Esophagus (tissue), 2 donors: Measurements from ENCODE around the gene VSIG10L. TPM values are rescaled to one million over a fixed set of nuclear protein-coding genes. Genes with fewer than 3 reads are reported as not detected.

Experiments
- H3K27ac ChIP-seq, 2 donors: one replicate each; pipeline ENCODE4 v1.5.1; 2013; ENCODE audit warnings: low read depth in 2 of 2, mild to moderate bottlenecking in 2 of 2, inconsistent platforms in 1 of 2, low read length in 1 of 2, moderate library complexity in 1 of 2
- H3K27me3 ChIP-seq, 2 donors: one replicate each; pipeline ENCODE4 v1.6.1; 2013; ENCODE audit warnings: low read length in 2 of 2, control low read depth in 1 of 2, mild to moderate bottlenecking in 1 of 2; ENCODE audit not compliant: insufficient read depth in 2 of 2, control insufficient read depth in 1 of 2
- H3K36me3 ChIP-seq, 2 donors: one replicate each; pipeline ENCODE4 v1.6.1; 2013; ENCODE audit warnings: low read length in 1 of 2; ENCODE audit not compliant: control insufficient read depth in 2 of 2, insufficient read depth in 2 of 2
- H3K4me1 ChIP-seq, 2 donors: one replicate each; pipeline ENCODE4 v1.6.1; 2013; ENCODE audit warnings: low read length in 1 of 2; ENCODE audit not compliant: control insufficient read depth in 2 of 2, insufficient read depth in 2 of 2
- H3K4me3 ChIP-seq, 2 donors: one replicate each; pipeline ENCODE4 v1.5.1; 2013; ENCODE audit warnings: low read length in 2 of 2, mild to moderate bottlenecking in 2 of 2, low read depth in 1 of 2, moderate library complexity in 1 of 2
- H3K9me3 ChIP-seq, 2 donors: one replicate each; pipeline ENCODE4 v1.6.1; 2013; ENCODE audit warnings: mild to moderate bottlenecking in 2 of 2, low read depth in 1 of 2, low read length in 1 of 2, moderate library complexity in 1 of 2; ENCODE audit not compliant: control insufficient read depth in 2 of 2, insufficient read depth in 1 of 2
- WGBS, 2 donors: extraction: QIAGEN DNeasy Blood & Tissue Kit; methylation state at CpG; one replicate each; pipeline ENCODE4 v1.1.7; 2013; 5-methylcytosine and 5-hydroxymethylcytosine counted together
- polyA plus RNA-seq, 2 donors: library from polyadenylated mRNA; stranded (reverse); fragments of 200-250 nt; gene quantifications; one replicate each; pipeline ENCODE4 v1.2.3, GENCODE V29; 2013
- donor health status: healthy with polysubstance abuse.
- donor health status: Bipolar disorder and iron deficiency.

VSIG10L gene
- polyA plus RNA-seq, 2 donors: 122 to 227 TPM

GRCh38 chr19:51295382-51296126 is 46.4 kb downstream of the VSIG10L start:
- no peaks in the 10 kb centered on the region for H3K27me3 ChIP-seq
- H3K4me1 ChIP-seq: no peaks in the 10 kb centered on the region
- H3K4me3 ChIP-seq: no peak overlapping the region
- no peak overlapping the region for H3K27ac ChIP-seq
- 36 to 39% methylated on average over 15 of the region's 15 CpGs for WGBS, 2 donors
- H3K36me3 ChIP-seq: no peaks in the 10 kb centered on the region
- H3K9me3 ChIP-seq: peaks cover 0 to 2% of the 10 kb centered on the region in 2 donors

GRCh38 chr19:51294977-51295375 is 47.0 kb downstream of the VSIG10L start:
- no peaks in the 10 kb centered on the region for H3K36me3 ChIP-seq
- H3K4me3 ChIP-seq: no peak overlapping the region
- no peaks in the 10 kb centered on the region for H3K4me1 ChIP-seq
- no peaks in the 10 kb centered on the region for H3K27me3 ChIP-seq
- H3K27ac ChIP-seq: no peak overlapping the region
- H3K9me3 ChIP-seq: peaks cover 0 to 2% of the 10 kb centered on the region in 2 donors
- 52 to 57% methylated on average over 12 of the region's 12 CpGs for WGBS, 2 donors

DNA sequence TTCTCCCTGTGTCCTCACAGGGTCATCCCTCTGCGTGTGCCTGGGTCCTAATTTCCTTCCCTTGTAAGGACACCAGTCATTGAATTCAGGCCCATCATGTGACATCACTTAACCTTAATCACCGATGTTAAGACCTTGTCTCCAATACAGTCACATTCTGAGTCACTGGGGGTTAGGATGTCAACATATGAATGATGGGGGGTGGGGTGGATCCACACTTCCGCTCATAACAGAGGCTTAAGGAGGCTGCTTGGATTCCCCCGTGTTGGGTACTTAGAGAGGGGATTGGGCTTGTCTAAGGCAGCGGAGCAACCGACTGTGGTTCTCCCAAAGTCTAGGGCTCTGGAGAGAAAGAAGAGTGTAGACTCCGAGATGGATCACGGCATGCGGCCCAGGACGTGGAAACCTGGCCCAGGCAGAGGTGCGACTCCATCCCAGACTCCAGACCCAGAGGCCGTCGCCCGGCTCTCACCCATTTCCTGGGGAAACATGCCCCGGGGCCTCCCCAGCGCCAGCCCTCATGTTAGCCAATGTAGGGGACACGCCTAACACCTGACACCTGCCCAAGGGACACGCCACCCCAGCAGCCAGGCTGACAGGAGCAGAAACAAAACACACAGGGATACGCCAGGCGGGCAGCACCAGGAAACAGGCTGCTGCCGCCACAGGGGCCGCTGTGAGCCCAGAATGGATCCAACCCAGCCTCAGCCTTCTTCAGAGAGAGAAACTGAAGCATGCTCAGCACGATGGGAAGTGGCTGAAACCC is 47.5 kb downstream of the VSIG10L start:
- Histone ChIP-seq H3K4me1 (no peaks in the 10 kb centered on the region), H3K27me3 (no peaks in the 10 kb centered on the region), H3K4me3 (no peak overlapping the region), H3K36me3 (no peaks in the 10 kb centered on the region), H3K27ac (no peak overlapping the region), H3K9me3 (peaks cover 0 to 2% of the 10 kb centered on the region in 2 donors)
- WGBS, 2 donors: 63 to 64% methylated on average over 23 of the region's 23 CpGs

GRCh38 chr19:51293571-51294210 is 48.2 kb downstream of the VSIG10L start:
- H3K4me3 ChIP-seq: no peak overlapping the region
- peaks cover 0 to 2% of the 10 kb centered on the region in 2 donors for H3K9me3 ChIP-seq
- no peaks in the 10 kb centered on the region for H3K27me3 ChIP-seq
- WGBS, 2 donors: 65 to 67% methylated on average over 13 to 14 of the region's 14 CpGs
- no peaks in the 10 kb centered on the region for H3K36me3 ChIP-seq
- no peaks in the 10 kb centered on the region for H3K4me1 ChIP-seq
- no peak overlapping the region for H3K27ac ChIP-seq

- no peaks in the 10 kb centered on the region for H3K36me3 ChIP-seq
- H3K4me1 ChIP-seq: no peaks in the 10 kb centered on the region
- H3K9me3 ChIP-seq: no peaks in the 10 kb centered on the region
- 36 to 41% methylated on average over 11 of the region's 11 CpGs for WGBS, 2 donors
- H3K27me3 ChIP-seq: no peaks in the 10 kb centered on the region
- no peak overlapping the region for H3K27ac ChIP-seq
- H3K4me3 ChIP-seq: no peak overlapping the region
Observed at GRCh38 chr19:51292971-51293370, 49.0 kb downstream of the VSIG10L start.

GRCh38 chr19:51289635-51290034 is 52.3 kb downstream of the VSIG10L start:
- Histone ChIP-seq H3K4me1 (no peaks in the 10 kb centered on the region), H3K36me3 (no peaks in the 10 kb centered on the region), H3K9me3 (no peaks in the 10 kb centered on the region), H3K27me3 (no peaks in the 10 kb centered on the region), H3K27ac (no peak overlapping the region), H3K4me3 (no peak overlapping the region)
- WGBS, 2 donors: 79 to 88% methylated on average over 1 of the region's 1 CpG

DNA sequence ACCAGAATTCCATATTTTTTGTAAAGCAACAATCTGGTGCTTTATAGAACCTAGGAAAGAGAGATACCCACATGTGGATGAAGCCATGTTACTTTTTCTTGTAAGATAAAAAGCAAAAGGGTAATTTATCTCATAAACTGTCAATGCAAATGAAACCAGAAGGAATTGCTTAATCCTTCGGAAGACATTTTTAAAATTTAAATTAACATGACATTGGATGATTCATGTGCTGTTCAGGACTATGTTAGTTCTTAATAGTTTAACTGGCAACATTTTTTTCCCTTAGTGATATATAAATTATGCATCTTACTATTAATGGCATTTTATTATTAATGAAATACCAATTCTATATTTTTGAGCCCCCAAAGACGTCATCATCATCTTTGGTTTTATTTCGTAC is 56.3 kb downstream of the VSIG10L start:
- Histone ChIP-seq H3K36me3 (no peaks in the 10 kb centered on the region), H3K4me3 (no peak overlapping the region), H3K9me3 (peaks cover 2 to 3% of the 10 kb centered on the region in 2 donors), H3K27ac (no peak overlapping the region), H3K4me1 (no peaks in the 10 kb centered on the region), H3K27me3 (no peaks in the 10 kb centered on the region)
- 66 to 76% methylated on average over 3 of the region's 3 CpGs for WGBS, 2 donors

GRCh38 chr19:51282335-51282734 is 59.6 kb downstream of the VSIG10L start:
- no peak overlapping the region for H3K4me3 ChIP-seq
- no peak overlapping the region for H3K27ac ChIP-seq
- no peaks in the 10 kb centered on the region for H3K36me3 ChIP-seq
- H3K9me3 ChIP-seq: peaks cover 3 to 4% of the 10 kb centered on the region in 2 donors
- no peaks in the 10 kb centered on the region for H3K4me1 ChIP-seq
- 79 to 82% methylated on average over 4 of the region's 4 CpGs for WGBS, 2 donors
- peaks cover 0 to 6% of the 10 kb centered on the region in 2 donors for H3K27me3 ChIP-seq
